HG03025 (cell line): ENCODE data around the gene HOXB9.

Experiments used
- ATAC-seq: cut with Tn5 transposase; IDR thresholded peaks from one replicate; pipeline ENCODE4 v1.9.1; 2021; ENCODE audit warnings: mild to moderate bottlenecking, moderate library complexity; ENCODE audit not compliant: unreplicated experiment, low FRiP score

Gene HOXB9

DNA sequence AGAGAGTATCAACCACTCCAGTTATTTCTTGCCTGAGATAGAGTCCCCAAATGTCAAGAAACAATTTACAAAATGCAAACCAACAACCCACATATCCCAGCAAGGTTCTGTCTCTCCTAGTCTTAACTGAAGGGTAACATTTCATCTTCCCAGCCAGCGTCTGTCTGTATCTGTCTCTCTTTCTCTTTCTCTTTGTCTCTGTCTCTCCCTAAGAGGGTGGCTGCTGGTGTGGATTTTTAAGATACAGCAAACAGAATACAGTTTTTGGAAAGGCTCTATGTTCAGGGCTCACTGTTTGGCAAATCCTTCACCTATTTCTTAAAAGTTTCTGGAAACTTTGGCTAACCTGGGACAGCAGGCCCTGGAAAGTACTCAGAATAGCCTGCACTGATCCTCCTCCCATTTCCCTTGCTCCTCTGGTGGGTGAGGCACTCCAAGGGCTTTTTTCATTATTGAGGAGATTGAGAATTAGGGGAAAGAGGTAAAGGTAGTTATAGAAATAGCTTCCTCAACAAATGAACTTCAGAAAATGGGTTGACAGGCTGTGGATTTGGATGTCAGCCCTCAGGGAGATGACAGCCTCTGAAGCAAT lies 54.2 kb downstream of the HOXB9 start:
- no peak for ATAC-seq
